Epithelial cell of prostate (primary cell): ENCODE data around the gene EVI5L.
A peak's percentile ranks its signal among the peaks of the same experiment; 100 is the strongest.
"Not testable (repeated sequence)": the region's sequence is repeated elsewhere in the genome, so short reads cannot be mapped to it uniquely, and the experiment has no call there.

Source experiments
- DNase-seq: peaks from one replicate; pipeline ENCODE4 v3.0.0-alpha.2; 2011; ENCODE audit warnings: low read depth, low spot score
- H3K27ac ChIP-seq: fragments of 450-650 bp; 2 replicates; pipeline ENCODE4 v1.5.1; 2017; ENCODE audit warnings: mild to moderate bottlenecking

Gene EVI5L

DNA sequence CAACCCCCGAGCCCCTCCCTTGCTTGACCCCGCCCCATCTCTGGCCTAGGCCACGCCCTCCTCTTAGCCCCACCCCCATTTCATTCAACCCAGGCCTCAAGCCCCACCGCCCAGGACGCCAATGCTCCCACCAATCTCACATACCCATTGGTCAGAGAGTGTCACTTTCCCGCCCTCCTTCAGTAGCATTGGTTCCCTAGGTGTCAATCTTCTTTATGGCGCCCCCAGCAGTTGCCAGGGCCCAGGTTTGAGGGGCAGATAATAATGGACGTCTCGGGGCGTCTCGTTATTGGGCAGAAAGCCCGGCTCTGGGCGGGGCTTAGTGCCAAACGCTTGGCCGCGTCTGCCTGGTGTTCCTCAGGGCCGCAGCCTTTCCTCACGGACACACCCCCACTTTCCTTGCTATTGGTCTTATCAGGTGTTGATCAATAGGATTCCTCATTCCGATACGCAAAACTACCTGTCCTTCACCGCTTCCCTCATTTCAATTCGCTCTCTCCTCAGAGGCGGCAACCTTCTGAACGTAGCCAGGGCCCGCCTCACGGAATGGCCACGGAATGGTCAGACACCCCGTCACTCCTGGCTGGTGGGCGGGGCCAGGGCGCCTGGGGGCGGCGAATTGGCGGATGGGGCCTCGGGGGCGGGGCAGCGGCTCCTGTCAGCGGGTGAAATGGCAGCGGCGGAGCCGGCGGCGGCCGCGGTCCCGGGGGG lies at the start of gene EVI5L:
EVI5L (plus strand) TSS at position 658 of the 711 bp plus-strand sequence. CDS start 16,325 bp downstream, outside the sequence.
- no peak within 1 kb of the TSS for H3K27ac ChIP-seq
- peak; percentile 100 for DNase-seq

DNA sequence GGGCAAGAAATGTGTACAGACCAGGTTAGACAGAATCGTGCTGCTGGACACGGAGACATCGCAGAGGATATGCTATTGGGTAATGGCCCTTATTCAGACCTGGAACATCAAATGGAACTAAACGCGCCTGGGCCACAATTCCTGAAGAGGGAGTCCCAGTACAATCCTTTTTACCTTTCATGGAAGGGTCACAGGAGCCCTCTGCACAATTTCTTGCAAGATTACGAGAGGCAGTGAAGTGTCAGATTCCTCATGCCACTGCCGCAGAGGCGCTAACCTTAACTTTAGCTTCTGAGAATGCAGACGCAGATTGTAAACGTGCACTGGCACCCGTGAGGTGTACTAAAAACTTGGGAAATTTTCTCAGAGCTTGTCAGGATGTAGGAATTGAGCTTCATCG lies 48.9 kb upstream of the EVI5L start:
- DNase-seq = no peak
- H3K27ac ChIP-seq = no peak overlapping the region

GRCh38 chr19:7783991-7784423 lies 46.0 kb upstream of the EVI5L start:
- peak; percentile 82 for DNase-seq
- H3K27ac ChIP-seq = no peak overlapping the region

- no peak for DNase-seq
These were observed 45.2 kb upstream of the EVI5L start for GRCh38 chr19:7784856-7785255.

DNA sequence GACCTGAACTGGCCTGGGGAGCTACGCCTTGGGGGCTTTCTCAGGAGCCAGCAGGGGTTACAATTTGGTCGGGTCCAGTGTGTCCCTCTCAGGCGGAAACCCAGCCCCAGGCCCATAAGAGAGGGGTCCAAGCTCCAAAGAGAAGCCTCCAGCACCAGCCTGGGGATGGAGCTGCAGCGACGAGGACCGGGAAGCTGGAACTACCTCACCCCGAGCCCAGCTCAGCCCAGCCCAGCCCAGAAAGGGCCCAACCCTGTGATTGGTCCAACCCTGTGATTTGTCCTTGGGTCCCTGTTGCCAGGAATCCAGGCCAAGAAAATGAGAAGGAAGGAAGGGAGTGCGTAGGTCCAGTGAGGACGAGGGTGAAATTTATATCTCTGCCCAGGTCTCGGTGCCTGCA lies 42.9 kb upstream of the EVI5L start:
- no peak overlapping the region for H3K27ac ChIP-seq
- no peak for DNase-seq

More at GRCh38 chr19:7784856-7785255, 45.2 kb upstream of the EVI5L start:
- H3K27ac ChIP-seq = no peak overlapping the region

DNA sequence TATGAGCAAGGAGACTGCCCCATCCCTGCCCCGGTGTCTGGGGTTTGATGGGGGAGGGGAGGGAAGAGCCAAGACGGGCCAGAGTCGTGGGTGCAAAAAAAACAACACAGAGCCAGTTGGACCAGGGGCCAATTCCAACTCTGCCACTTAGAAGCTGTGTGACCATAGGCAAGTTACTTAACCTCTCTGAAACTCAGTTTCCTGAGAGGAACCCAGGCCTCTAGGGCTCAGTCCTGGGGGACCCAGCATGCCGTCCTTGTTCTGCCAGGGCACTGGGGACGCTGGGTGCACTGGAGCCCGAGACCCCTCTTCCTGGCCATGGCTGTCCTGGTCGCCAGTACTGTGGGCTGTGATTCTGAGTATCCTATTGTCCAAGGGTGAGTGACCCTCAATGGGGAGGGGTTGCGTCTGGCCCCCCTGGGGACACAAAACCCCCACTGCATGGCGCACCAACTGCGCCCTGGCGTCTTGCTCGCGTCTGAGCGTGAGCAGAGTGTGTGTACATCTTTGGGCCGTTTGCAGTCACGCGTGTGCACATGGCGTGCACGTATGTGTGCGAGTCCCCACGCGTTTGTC lies 42.3 kb upstream of the EVI5L start:
- DNase-seq = no peak
- H3K27ac ChIP-seq = no peak overlapping the region

DNA sequence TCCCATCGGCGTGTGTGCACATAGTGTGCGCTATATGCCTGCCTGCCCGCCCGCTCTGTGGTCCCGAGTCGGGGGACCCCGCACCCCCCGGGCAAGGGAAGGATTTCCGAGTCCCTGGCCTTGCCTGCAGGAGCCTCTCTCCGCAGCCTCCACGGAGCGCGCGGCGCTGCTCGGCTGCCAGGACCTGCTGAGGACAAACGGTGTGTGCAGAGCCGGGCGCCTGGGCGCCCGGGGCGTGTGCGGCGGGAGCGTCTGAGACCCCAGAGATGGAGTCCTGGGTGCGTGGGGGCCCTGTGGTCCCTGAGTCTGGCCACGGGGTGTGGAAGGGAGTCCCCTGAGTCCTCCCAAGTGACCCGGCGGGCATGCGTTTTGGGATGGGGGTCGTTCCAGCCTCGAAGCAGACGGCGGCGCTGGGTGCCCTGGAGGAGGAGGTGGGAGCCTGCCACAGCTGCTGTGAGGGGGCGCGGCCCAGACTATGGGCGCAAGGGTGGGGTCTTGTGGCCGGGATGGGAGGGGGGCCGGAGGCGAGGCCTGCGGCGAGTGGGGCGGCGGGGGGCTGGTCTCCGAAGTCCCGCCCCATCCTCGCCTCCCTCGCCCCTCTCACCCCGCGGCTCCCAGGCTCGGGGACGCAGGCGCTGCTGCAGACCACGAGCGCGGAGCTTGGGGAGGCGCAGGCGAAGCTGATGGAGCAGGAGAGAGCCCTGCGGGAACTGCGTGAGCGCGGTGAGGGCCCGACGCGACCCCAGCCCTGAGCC lies 41.7 kb upstream of the EVI5L start:
- no peak for DNase-seq
- no peak overlapping the region for H3K27ac ChIP-seq

GRCh38 chr19:7788933-7789323 lies 41.1 kb upstream of the EVI5L start:
- DNase-seq = no peak
- H3K27ac ChIP-seq = no peak overlapping the region

DNA sequence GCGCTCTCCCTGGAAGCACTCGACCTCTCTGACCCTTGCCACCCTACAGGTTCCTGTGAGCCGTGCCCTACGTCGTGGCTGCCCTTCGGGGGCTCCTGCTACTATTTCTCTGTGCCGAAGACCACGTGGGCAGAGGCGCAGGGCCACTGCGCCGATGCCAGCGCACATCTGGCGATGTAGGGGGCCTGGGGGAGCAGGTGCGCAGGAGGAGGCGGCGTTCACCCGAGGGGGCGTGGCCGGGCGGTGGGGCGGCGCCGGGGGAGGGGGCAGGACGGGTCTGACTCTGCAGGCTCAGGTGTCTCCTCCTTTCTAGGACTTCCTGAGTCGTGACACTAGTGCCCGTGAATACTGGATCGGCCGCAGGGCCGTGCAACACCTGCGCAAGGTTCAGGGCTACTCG lies 40.6 kb upstream of the EVI5L start:
- H3K27ac ChIP-seq = no peak overlapping the region
- no peak for DNase-seq

- DNase-seq = no peak
These were observed 39.6 kb upstream of the EVI5L start for GRCh38 chr19:7790416-7790815.

DNA sequence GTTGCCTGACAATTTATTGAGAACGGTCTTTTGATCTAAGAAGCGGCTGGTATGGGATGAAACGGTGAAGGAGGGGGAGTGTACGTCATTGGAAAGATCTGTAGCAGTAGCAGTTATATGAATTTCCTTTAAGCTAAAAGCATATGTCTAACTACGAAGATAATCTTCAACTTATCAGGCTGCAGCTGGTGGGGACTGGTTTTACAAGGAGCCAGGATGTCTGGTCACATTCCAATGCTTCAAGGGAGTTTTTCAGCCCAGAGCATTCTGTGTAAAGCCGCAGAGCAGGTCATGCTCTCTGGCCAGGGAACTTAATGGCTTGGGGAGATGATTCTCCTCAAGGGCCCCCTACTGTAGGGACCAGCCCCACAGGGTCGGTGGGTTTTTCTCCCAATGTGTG lies 37.7 kb upstream of the EVI5L start:
- DNase-seq = no peak
- no peak overlapping the region for H3K27ac ChIP-seq

More at GRCh38 chr19:7790416-7790815, 39.6 kb upstream of the EVI5L start:
- H3K27ac ChIP-seq = no peak overlapping the region

DNA sequence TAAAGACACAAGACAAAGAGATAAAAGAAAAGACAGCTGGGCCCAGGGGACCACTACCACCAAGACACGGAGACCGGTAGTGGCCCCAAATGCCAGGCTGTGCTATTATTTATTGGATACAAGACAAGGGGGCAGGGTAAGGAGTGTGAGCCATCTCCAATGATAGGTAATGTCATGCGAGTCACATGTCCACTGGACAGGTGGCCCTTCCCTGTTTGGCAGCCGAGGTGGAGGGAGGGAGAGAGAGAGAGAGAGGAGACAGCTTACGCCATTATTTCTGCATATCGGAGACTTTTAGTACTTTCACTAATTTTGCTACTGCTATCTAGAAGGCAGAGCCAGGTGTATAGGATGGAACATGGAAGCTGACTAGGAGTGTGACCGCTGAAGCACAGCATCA lies 37.3 kb upstream of the EVI5L start:
- DNase-seq = not testable (repeated sequence)

GRCh38 chr19:7793493-7793892 lies 36.5 kb upstream of the EVI5L start:
- no peak for DNase-seq
- H3K27ac ChIP-seq = no peak overlapping the region

More for the DNA sequence above, 37.3 kb upstream of the EVI5L start:
- not testable (repeated sequence) for H3K27ac ChIP-seq

DNA sequence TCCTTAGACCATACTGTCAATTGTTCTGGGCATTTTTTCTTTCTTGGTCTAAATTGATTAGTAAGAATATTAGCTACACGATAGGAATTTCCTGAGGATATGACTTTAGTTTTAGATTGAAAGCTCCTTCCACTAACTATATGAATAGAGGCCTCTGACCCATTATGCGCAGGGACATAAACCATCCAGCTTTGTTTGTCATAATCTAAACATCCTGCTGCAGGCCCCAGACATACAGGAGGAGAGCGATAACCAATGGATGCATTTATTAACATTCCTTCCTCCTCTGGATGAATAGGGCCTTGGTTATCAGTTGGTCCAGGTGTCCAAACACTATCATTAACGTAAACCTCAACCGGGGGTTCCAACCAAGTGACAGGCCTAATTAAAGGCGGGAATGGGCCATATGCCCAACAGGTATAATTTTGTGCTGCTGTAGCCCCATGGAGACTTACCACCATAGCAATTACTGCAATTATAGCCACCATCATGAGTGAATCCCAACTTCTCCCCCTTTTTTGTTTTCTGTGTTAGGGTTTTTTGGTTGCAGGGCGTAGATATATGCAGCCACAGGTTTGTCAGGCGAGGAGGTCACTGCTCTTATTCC lies 34.4 kb upstream of the EVI5L start:
- DNase-seq = no peak
- no peak overlapping the region for H3K27ac ChIP-seq

DNA sequence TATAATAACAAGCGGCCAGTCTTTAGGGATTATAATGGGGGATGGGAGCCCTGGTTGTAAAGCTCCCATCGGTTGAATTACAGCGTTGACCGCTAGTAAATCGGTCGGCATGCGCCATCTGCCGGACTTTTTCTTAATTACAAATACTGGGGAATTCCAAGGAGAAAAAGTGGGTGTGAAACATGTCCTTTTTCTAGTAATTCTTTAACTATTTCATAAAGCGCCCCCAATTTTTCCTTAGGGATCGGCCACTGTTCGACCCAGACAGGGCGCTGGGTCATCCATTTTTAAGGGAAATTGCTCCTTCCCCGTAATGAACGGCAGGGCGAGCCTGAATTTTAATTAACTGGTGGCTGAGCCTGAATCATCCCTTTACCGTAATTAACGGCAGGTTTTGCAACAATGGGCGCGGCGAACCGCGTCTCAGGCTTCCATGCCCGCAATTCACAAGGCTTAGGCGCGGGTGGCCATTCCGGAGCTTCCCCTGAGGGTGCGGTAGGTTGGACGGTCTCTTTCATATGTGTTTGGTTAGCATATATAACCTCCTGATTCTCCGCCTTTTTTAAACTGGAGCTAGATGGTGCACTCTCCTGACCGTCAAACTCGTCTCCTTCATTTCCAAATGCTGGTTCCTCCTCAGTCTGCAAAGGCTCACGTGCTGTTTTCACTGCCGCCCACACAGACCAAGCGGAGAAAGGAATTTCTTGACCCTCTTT lies 30.2 kb upstream of the EVI5L start:
- no peak for DNase-seq
- H3K27ac ChIP-seq = no peak overlapping the region

- no peak overlapping the region for H3K27ac ChIP-seq
- no peak for DNase-seq
These were observed 28.9 kb upstream of the EVI5L start for GRCh38 chr19:7801020-7801570.

GRCh38 chr19:7806234-7806633 lies 23.8 kb upstream of the EVI5L start:
- no peak overlapping the region for H3K27ac ChIP-seq
- no peak for DNase-seq

- no peak for DNase-seq
- H3K27ac ChIP-seq = peak overlapping the region; percentile 16
These were observed 23.1 kb upstream of the EVI5L start for GRCh38 chr19:7806876-7807275.

DNA sequence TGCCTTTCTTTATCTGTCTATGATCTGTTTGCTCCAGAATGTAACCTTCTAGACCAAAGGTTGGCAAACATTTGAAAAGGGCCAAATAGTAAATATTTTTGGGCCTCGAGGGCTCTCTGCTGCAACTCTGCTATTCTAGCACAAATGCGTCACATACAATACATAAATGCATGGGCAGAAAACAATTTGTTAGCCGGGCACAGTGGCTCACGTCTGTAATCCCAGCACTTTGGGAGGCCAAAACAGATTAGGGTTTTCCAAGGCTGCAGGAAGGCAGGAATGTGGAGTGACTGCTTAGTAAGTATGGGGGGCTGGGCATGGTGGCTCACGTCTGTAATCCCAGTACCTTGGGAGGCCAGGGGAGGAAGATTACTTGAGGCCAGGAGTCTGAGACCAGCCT lies 21.9 kb upstream of the EVI5L start:
- no peak overlapping the region for H3K27ac ChIP-seq
- DNase-seq = no peak

- peak; percentile 70 for DNase-seq
- H3K27ac ChIP-seq = peak overlapping the region; percentile 80
These were observed 18.0 kb upstream of the EVI5L start for GRCh38 chr19:7811989-7812388.
